ENCODE data around the gene PLB1. TPM values are rescaled to one million over a fixed set of nuclear protein-coding genes. Genes with fewer than 3 reads are reported as not detected.

PLB1 gene
- total and polyA plus RNA-seq, 9 of the 15 experiments (the other 6 are each of a cell fraction or from before 2014, with no cell fraction given): 0.01 to 0.09 (median 0.07) TPM; not detected in 2

- no peak overlapping the region for H3K4me3 ChIP-seq
- TF ChIP-seq TCF3 (CRISPR knock-in tag; IDR thresholded peaks at IDR 0.05) (no peak), RBM14 (IDR thresholded peaks at IDR 0.05; ENCODE audit: borderline replicate concordance, insufficient read depth, low read depth, low read length) (no peak), NUFIP1 (IDR thresholded peaks at IDR 0.05; ENCODE audit: partially characterized antibody) (no peak), PBX2 (CRISPR knock-in tag; IDR thresholded peaks at IDR 0.05; ENCODE audit: low read depth) (no peak), PBX2 (tag; conservative IDR thresholded peaks at IDR 0.05; ENCODE audit: low read depth) (no peak), VEZF1 (CRISPR knock-in tag; IDR thresholded peaks at IDR 0.05) (no peak), RBBP5 (IDR thresholded peaks at IDR 0.05; ENCODE audit: borderline replicate concordance, insufficient read depth, low read length, poor library complexity, severe bottlenecking) (no peak), HINFP (tag; conservative IDR thresholded peaks at IDR 0.05; ENCODE audit: low read depth) (no peak), FOXP1 (CRISPR knock-in tag; IDR thresholded peaks at IDR 0.05) (no peak), NFYB (IDR thresholded peaks at IDR 0.05; ENCODE audit: extremely low read depth, insufficient read length) (no peak), TCF15 (CRISPR knock-in tag; IDR thresholded peaks at IDR 0.05) (no peak), DIDO1 (tag; IDR thresholded peaks at IDR 0.05; ENCODE audit: low read depth) (no peak), ZFP91 (CRISPR knock-in tag; IDR thresholded peaks at IDR 0.05) (no peak), HLTF (IDR thresholded peaks at IDR 0.05) (no peak)
- H3K4me1 ChIP-seq (replicated peaks in 1 of 2; ENCODE audit: control insufficient read depth in 2 of 2, insufficient read depth in 2 of 2, low read length in 2 of 2): peaks cover 2 to 8% of the 10 kb centered on the region in 2 experiments; a peak in 3 of 5 replicates
- no peak overlapping the region for H3K27ac ChIP-seq (ENCODE audit: extremely low read depth, low read depth, low read length)
- peaks cover 0 to 7% of the 10 kb centered on the region in 2 experiments; a peak in 3 of 5 replicates for H3K27me3 ChIP-seq (ENCODE audit: control insufficient read depth in 2 of 2, insufficient read depth in 2 of 2, low read length in 2 of 2)
- H3K36me3 ChIP-seq (ENCODE audit: control insufficient read depth, insufficient read depth, low read length): no peaks in the 10 kb centered on the region
- no peak overlapping the region for H2AFZ ChIP-seq (ENCODE audit: low read depth, low read length)
- ATAC-seq (no peak), DNase-seq (ENCODE audit: extremely low read depth in 1 of 4, low spot score in 3 of 4) (no peak), FAIRE-seq (no peak)
- H3K9me1 ChIP-seq (ENCODE audit: control insufficient read depth, insufficient read depth, low read length): no peaks in the 10 kb centered on the region
- ChIA-PET CTCF (ENCODE audit: low intra/inter-chr PET ratio) (no interaction called here), POLR2A (interaction anchor here (1.5 kb wide), 1 partner anchor 19 kb away, joined by 3 read pairs; no protein-coding TSS in a partner anchor)
- H3K79me2 ChIP-seq (ENCODE audit: control insufficient read depth, insufficient read depth, low read length): no peaks in the 10 kb centered on the region
- intact Hi-C loops (cut with micrococcal nuclease) (no loop called here), in situ Hi-C loops (cut with MboI) (loop anchor here (25.0 kb wide), 1 partner anchor 184 kb away; the partner anchor contains the start of gene PPP1CB)
- no peaks in the 10 kb centered on the region for H3K9me3 ChIP-seq (replicated peaks; ENCODE audit: control insufficient read depth, insufficient read depth, low read depth, low read length)
- no peak overlapping the region for H3K9ac ChIP-seq (ENCODE audit: insufficient read depth in 1 of 2, low read depth in 2 of 2, low read length in 2 of 2)
- whole genome bisulfite sequencing (ENCODE audit: insufficient coverage, low coverage, missing lambda C conversion rate): 40% methylated on average over 2 of the region's 2 CpGs
- no peak overlapping the region for H3K4me2 ChIP-seq (ENCODE audit: insufficient read depth, low read length)
- H4K20me1 ChIP-seq (replicated peaks; ENCODE audit: control insufficient read depth, insufficient read depth, low read length): no peaks in the 10 kb centered on the region
- no TSS peak for BruUV-seq (replicated peaks)
These were observed 82.9 kb downstream of the PLB1 start for GRCh38 chr2:28578774-28579173.

Measured in K562 (cell line).